DND-41 (cell line): ENCODE results near the gene SP140L.

ENCODE experiments used
- EZH2 ChIP-seq: IDR thresholded peaks from 3 replicates; pipeline ENCODE4 v1.6.1; 2012; ENCODE audit warnings: borderline replicate concordance, low read depth, mild to moderate bottlenecking, moderate library complexity, low read length, inconsistent platforms; ENCODE audit not compliant: severe bottlenecking
- TF ChIP-seq, protein P1 (sequence below): IDR thresholded peaks from 2 replicates; pipeline ENCODE4 v1.5.1; 2012; ENCODE audit warnings: borderline replicate concordance, low read length, moderate library complexity, mild to moderate bottlenecking; ENCODE audit not compliant: poor library complexity, severe bottlenecking; ENCODE audit errors: extremely low read depth

DNA sequence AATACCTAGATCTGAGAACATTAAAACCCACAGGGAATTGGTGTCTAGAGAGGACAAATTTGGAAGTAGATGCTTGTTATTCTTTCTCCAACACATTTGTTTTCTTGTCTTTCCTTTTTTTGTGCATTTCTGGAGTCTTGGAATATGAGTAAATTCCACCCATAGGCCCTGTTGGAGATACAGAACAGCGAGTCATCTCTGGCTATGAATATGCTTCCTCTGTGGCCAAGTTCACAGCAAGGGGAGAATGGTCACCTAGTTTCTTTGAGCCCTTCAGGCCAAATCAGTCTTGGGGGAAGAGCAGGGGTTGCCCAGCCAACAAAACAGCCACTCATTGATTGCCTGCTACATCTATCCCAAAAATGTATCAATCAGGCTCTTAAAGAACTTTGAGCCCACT lies 31.3 kb downstream of the SP140L start:
- TF ChIP-seq, protein P1, sequence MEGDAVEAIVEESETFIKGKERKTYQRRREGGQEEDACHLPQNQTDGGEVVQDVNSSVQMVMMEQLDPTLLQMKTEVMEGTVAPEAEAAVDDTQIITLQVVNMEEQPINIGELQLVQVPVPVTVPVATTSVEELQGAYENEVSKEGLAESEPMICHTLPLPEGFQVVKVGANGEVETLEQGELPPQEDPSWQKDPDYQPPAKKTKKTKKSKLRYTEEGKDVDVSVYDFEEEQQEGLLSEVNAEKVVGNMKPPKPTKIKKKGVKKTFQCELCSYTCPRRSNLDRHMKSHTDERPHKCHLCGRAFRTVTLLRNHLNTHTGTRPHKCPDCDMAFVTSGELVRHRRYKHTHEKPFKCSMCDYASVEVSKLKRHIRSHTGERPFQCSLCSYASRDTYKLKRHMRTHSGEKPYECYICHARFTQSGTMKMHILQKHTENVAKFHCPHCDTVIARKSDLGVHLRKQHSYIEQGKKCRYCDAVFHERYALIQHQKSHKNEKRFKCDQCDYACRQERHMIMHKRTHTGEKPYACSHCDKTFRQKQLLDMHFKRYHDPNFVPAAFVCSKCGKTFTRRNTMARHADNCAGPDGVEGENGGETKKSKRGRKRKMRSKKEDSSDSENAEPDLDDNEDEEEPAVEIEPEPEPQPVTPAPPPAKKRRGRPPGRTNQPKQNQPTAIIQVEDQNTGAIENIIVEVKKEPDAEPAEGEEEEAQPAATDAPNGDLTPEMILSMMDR: no peak
- no peak for TF ChIP-seq EZH2
